GM12891 (cell line): ENCODE measurements around the gene RAB29.

Experiments used
- POLR2A ChIP-seq: IDR thresholded peaks from 2 replicates; pipeline ENCODE4 v1.6.1; 2011; ENCODE audit warnings: low read depth, low read length, control low read depth
- POLR2AphosphoS5 ChIP-seq: IDR thresholded peaks from 2 replicates; pipeline ENCODE4 v1.6.1; 2011; ENCODE audit warnings: low read depth, low read length, control low read depth

DNA sequence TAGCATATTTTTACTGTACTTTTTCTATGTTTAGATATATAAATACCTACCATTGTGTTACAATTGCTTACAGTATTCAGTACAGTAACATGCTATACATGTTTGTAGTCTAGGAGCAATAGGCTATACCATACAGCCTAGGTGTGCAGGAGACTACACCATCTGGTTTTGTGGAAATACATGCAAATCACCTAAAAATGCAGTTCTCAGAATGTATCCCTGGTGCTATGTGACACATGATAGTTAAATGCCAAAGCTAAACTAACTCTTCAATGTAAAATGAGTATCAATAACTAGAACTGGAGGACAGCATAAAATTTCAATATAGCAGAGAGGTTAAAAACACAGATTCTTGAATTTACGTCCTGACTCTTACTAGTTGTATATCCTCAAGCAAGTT, 40.1 kb downstream of the RAB29 start:
- TF ChIP-seq POLR2AphosphoS5: no peak
- no peak for TF ChIP-seq POLR2A
